GM12891 (cell line): ENCODE measurements around the gene KCNMA1.

Experiments used
- PAX5 ChIP-seq: IDR thresholded peaks from 2 replicates; pipeline ENCODE4 v1.6.1; 2011; ENCODE audit warnings: low read length, moderate library complexity, mild to moderate bottlenecking; ENCODE audit not compliant: insufficient read depth, severe bottlenecking
- POLR2A ChIP-seq: IDR thresholded peaks from 2 replicates; pipeline ENCODE4 v1.6.1; 2011; ENCODE audit warnings: low read depth, low read length, control low read depth
- POLR2AphosphoS5 ChIP-seq: IDR thresholded peaks from 2 replicates; pipeline ENCODE4 v1.6.1; 2011; ENCODE audit warnings: low read depth, low read length, control low read depth
- POU2F2 ChIP-seq: IDR thresholded peaks from 2 replicates; pipeline ENCODE4 v1.6.1; 2011; ENCODE audit warnings: low read depth, mild to moderate bottlenecking, control low read depth, low read length, moderate library complexity
- SPI1 ChIP-seq: IDR thresholded peaks from 2 replicates; pipeline ENCODE4 v1.6.1; 2011; ENCODE audit warnings: low read depth, low read length, control low read depth
- TAF1 ChIP-seq: IDR thresholded peaks from 2 replicates; pipeline ENCODE4 v1.6.1; 2011; ENCODE audit warnings: low read depth, low read length, control low read depth

GRCh38 chr10:77093126-77093525 is 544.5 kb downstream of the KCNMA1 start:
- no peak for TF ChIP-seq POU2F2
- no peak for TF ChIP-seq SPI1
- no peak for TF ChIP-seq POLR2AphosphoS5
- TF ChIP-seq POLR2A, result no peak
- TF ChIP-seq TAF1, result no peak
- TF ChIP-seq PAX5, result no peak
